ENCODE results near the gene OR52N1.

Gene OR52N1

DNA sequence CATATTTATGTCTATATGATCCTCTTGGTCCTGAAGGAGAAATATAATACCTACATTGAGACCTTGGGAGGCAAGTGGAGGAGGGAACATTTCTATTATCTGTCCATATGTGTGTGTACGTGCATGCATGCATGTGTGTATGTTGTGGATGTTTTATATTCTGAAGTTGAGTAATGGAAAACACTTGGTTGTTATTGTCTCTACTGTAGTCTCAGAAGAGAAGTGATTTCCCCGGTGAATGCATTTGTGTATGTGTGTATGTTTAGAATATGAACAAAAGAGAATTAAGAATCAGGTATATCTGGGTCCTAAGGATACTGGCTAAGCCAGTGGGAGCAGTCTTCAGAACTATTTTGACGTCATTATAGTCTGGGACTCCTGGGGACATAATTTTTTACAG is at the start of gene OR52N1:
Gene OR52N1, minus strand, starts transcription at position 101 of the 400 bp plus-strand sequence. CDS start 2,449 bp downstream, outside the sequence.
- no peak for DNase-seq

DNA sequence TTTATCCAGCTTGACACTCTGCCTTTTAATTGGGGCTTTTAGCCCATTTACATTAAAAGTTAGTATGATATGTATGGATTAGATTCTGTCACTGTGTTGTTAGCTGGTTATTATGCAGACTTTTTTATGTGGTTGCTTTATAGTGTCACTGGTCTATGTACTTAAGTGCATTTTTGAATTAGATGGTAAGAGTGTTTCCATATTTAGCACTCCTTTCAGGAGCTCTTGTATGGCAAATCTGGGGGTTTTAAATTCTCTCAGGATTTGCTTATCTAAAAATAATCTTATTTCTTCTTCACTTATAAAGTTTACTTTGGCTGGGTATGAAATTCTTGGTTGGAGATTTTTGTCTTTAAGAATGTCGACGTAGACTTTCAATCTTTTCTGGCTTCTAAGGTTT is 46.6 kb upstream of the OR52N1 start:
- no peak for DNase-seq

DNA sequence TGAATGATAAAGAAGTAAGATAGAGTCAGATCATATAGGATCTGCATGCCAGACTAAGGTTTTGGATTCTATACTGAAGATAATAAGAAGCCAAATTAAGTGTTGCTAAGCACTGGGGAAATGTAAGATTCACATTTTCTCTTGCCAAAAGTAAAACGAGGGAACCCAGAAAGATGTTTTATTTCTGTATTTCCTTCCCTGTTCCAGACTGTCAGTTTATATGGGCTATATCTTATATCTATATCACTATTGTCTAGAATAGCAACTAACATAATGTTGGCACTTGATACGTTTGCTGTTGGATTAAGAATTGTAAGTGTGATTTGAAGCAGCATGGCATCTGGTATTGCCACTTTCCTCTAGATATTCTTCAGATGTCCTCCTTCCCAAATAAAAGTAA is 42.4 kb upstream of the OR52N1 start:
- no peak for DNase-seq

DNA sequence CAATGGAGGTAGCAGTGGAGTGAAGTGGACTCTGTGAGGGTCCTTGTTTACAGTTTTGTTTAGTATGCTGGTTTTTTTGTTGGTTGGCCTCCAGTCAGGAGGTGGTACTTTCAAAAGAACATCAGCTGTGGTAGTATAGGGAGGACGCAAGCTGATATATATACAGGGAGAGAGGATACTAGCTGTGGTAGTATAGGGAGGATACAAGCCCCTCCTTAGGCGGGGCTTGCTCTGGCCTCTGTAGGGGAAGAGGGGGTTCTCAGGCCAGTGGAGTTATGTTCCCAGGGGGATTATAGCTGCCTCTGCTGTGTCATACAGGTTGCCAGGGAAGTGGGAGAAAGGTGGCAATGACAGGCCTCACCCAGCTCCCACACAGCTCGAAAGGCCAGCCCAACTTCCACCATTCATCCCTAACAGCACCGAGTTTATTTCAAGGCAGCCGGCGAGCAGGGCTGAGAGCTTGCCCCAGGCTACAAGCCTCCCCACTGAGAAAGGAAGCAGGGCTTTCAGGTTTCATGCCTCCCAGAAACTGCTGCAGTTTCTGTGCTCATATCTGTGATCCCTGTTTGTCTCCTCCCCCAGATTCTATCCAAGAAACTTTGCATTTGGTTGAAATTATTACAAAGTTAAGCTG is 40.2 kb upstream of the OR52N1 start:
- no peak for DNase-seq

DNA sequence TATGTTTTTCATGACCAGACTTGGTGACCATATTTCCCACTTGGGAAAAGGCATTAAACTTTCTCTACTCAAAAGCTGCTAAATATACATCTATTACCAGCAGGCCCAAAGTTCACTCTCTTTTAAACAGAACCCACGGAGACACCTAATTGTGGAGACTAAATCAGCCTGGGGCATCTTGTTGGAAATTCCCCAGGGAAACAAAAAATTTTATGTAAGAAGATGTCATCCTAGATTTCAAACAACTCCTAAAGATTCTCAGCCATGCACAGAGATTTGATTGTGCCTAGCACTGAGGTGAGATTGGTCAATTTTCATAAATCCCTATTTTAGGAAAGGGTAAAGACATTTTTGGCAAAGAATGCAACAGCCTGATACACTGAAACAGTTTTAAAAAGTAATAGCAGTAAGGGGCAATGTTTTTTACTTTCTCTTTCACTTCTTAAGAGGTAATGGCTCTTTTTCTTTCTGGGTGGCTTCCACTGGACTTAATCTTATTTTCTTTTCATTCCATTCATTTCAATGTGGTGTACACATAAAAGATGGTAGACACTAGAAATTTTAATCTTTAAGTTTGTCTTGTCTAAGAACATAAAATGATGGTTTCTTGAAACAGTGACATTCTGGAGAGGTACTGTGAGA is 27.3 kb upstream of the OR52N1 start:
- DNase-seq, result no peak

DNA sequence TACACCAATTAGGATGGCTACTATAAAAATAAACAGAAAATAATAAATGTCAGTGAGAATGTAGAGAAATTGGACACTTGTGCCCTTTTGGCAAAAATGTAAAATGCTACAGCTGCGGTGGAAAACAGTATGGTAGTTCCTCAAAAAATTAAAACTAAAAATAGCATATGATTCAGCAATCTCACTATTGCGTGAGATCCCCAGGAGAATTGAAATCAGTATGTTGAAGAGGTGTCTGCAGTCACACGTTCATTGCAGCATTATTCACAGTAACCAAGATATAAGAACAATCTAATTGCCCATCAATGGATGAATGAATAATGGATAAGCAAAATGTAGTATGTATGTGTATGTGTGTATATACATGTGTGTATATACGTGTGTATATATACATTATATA is 24.5 kb upstream of the OR52N1 start:
- DNase-seq, result no peak

DNA sequence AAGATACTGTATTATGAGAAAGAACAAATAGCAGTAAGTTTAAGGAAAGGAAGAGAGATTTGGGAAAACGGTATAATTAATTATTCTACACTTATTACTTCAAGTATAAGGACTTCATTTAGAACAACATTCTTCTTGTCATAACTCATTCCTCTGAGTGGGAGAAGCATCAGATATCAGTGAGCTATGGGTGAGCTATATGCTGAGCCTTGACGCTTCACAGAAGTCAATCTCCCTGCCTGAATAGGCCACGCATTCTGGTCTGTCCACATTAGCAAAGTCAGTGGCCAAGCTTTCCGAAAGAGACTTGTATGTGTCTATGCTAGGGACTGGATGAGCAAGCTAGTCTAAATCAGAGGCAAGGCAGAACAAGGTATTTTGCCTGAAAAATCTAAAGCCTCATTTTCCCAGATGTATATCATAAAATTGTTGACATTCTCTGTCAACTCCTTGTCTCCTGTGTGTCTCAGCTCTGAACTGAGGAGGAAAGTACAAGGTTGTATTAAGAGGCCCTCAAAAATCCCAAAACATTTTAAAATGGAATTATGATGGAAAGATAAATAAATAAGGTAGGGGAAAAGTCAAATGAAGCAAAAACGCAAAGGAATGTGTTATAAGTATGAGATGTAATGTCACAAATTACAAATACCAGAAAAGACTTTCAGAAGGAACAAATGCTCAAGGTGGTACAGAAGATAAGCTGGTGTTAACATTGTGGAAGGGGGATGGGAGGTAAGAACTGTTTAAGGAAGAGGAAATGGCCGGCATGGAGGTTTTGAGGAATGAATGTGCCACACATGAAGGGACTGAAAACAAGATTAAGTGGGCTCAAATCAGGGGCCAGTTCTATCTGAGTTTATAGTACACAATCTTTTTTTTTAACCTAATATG is 19.1 kb upstream of the OR52N1 start:
- DNase-seq, result no peak

DNA sequence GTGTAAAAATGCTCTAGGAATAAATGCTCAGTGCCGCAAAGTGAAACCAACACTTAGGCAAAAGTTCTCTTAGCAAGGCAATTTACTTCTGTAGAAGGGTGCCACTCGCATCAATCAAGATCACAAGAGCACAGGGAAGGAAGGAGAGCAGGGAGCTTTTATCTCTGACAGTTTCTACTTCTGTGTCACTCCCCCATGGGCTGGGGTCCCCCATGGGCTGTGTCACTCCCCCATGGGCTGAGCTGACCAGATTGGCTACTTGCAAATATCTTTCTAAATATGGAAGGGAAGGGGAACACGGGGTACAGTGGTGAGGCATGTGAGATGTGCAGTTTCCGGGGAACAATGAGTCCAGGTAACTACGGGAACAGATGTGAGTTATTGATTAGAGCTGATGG is 18.1 kb upstream of the OR52N1 start:
- DNase-seq, result no peak

DNA sequence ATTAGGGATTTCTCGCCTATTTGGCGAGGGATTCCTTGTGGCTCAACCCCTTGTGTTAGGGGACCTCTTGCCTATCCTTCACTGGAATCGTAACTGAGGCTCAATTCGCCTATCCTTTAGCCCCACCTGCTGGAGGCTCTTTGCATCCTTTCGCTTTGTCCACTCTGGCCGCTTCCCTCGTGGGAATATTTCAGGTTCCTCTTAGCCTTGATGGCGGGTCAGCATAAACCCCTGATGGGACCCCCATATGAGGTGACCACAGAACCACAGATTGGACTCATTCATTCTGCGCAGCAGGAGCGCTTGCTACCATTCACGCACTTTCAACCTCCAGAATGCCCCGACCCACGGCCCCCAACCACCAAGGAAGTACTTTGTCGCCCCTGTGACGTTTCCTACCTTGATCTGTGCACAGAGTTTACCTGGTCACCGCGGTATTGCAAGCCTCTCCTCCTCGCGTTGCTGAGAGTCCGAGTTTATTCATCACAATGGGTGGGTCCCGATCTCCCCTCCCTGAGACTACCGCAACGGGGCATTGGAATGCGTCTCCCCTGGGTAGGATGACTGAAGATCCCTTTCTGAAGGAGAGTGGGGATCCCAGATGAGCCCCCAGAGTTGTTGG is 17.5 kb upstream of the OR52N1 start, which contains the start of gene OR52N2:
Gene OR52N2, plus strand, starts transcription at position 425 of the 622 bp plus-strand sequence. CDS start 11,412 bp downstream, outside the sequence.
- DNase-seq, result peak; percentile 49

DNA sequence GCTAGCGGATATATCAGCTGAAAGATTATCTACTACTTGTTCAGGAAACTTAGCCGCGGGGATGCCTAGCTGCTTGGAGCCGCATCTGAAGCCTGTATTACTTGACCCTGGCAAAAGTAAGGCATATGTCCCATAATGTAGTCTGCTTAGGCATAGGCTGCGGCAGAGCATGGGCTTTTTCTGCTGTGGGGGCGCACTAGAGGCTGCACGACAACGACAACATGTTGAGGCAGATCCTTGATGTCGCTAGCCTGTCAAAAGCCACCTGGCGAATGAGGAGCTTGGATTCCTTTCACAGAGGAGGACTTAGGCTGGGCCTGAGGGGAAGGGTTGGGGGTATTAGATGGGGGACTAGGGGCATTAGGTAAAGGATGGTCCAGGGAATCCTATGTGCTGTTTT is 16.5 kb upstream of the OR52N1 start:
- DNase-seq, result no peak

DNA sequence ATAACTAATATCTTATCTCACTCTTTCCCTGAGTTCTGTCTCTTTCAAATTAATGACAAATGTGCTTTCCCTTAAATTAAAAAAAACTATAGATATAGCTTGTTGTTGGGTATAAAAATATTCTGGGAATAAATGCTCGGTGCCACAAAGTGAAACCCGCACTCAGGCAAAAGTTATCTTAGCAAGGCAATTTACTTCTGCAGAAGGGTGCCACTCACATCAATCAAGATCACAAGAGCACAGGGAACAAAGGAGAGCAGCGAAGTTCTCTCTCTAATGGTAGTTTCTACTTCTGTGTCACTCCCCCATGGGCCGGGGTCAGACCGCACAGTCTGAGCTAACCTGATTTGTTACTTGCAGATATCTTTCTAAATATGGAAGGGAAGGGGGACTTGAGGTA is 12.9 kb upstream of the OR52N1 start:
- no peak for DNase-seq

DNA sequence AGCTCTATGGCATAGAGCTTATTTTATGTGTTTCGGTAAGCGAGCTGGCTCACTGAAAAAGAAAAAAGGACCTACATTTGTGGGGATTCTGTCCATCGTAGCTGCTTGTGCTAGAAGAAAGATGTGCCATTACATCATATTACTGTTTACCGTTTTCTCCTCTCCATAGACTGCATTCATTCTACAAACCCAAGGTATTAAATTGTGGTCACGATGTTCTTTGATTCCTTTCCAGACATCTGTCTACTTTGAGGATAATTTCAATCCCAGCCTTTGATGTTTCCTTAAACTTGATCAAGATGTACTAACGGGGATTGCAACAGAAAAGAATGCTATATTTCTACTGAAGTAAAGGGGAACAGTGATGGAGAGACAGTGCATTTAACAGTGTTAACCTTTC is 5.5 kb upstream of the OR52N1 start:
- DNase-seq, result no peak

DNA sequence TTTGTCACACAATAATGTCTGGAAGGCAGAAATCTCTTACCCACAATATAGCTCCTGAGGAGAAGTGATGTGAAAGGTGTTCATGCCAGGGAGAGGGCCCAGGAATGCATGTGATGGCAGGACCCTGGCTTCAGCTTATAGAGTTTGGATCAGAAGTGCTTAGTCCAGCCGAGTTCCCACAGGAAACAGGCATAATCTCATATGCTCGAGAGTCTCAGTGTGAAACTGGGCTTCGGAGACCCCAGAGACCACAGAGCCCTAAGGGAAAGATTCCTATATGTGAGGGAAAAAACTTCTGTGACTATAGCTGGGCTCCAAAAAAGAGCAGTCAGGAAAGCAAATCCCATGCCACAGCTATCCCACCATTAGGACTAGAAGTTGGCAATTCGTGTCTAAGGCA is 7.8 kb downstream of the OR52N1 start, which contains the start of gene OR52N5:
Gene OR52N5, minus strand, starts transcription at position 101 of the 400 bp plus-strand sequence. CDS start 4,721 bp downstream, outside the sequence.
- no peak for DNase-seq

DNA sequence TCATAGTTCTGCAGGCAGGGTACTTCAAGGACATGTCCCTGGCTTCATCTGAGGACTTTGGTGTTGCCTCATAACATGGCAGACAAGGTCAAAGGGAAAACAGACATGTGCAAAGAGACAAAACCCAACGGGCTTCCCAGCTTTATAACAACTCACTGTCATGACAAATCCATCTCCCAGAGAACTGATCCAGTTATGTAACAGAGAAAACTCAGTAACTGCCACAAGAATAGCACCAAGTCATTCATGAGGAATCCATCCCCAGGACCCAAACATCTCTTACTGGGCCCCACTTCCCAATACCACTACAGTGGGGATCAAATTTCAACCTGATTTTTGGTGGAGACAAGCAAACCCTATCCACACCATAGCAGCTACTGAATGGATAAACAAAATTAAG is 24.0 kb downstream of the OR52N1 start:
- no peak for DNase-seq

DNA sequence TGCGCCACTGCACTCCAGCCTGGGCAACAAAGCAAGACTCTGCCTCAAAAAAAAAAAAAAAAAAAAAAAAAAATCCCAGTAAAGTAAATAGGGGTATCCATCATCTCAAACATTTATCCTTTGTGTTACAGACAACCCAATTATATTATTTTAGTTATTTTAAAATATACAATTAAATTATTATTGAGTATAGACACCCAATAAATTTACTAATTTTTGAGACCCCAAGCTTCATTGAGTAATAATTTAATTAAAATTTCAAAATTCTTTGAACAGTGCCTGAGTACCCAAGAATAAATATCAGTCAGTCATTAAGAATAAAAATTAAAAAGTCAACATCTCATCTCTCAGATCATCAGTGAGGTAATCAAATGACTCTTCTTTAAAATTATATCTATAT is 37.1 kb downstream of the OR52N1 start, which contains the start of gene OR52N4:
Gene OR52N4, plus strand, starts transcription at position 301 of the 400 bp plus-strand sequence. CDS start 498 bp downstream, outside the sequence.
- no peak for DNase-seq

DNA sequence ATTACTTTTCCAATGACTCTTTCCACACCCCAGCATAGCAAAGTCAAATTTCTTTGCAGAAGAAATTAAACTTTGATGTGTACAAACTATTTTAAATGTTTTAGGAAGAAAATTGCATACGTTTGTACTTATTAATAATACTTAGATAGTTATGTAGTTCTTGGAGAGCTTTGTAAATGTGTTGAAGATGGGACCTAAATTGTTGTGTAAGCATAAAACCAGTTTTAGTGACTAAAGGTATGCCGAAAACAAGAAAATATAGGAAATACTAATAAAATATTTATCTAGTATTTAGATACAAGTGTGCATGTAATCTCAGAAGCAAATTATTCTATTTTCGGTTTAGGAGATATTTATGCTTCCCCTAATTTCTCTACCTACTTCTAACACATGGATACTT is 41.2 kb downstream of the OR52N1 start:
- DNase-seq, result no peak

DNA sequence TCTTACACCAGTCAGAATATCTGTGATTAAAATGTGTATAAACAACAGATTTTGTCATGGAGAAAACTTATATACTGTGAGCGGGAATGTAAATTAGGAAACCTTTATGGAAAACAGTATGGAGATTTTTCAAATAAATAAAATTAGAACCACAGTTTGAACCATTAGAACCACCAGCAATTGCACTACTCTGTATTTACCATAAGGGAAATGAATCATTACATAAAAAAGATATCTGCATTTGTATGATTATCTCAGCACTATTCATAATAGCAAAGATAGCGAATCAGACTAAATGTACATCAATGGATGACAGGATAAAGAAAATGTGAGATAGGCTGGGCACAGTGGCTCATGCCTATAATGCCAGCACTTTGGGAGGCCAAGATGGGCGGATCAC is 44.5 kb downstream of the OR52N1 start:
- DNase-seq, result no peak

DNA sequence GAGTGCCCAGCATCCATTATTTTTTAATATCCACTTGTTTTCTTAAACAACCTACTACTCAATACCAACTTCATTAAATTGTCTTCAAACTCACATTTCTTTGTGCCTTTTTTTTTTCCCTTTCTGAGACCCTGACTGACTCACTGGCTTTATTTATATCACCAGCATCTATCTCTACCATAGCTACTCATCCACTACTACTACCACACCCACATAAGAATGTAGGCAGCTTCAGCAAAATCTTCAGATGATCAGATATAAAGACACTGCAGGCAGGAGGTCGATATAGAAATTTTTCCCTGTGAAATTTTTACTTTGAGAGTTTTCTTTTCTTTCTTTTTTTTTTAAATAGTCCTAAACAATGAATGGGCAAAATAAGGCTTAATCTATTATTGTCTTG is 52.6 kb downstream of the OR52N1 start:
- no peak for DNase-seq

DNA sequence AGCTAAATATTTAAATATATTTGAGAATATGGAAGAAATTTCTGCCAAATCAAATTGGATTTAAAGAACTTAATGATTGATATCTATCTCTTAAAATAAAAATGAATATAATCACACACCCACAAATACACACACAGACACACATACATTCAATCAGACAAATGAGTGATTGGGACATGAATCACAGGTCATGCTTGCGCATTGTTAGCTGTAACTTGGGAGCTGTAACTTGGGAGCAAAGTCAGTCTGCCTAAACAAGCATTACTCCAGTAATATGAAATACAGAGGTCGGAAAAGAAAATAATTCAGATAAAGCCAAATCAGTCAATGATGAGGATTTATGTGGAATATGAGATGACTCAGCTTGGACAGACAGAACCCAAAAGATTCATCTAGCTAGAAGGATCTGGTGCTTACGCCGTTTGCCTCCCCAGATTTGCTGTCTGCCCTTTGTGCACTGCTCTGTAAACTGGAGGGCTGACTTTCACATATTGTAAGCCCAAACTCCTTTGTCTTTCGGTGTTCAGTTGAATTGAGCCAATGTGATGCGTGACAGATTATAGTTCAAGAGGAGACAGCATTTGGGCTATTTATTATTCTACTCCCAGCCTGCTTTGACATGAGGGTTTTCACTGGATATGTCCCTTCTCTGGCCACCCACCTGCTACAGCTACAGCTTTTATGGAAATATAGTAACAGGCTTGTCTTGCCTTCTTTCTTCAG is 53.2 kb downstream of the OR52N1 start:
- DNase-seq, result no peak

DNA sequence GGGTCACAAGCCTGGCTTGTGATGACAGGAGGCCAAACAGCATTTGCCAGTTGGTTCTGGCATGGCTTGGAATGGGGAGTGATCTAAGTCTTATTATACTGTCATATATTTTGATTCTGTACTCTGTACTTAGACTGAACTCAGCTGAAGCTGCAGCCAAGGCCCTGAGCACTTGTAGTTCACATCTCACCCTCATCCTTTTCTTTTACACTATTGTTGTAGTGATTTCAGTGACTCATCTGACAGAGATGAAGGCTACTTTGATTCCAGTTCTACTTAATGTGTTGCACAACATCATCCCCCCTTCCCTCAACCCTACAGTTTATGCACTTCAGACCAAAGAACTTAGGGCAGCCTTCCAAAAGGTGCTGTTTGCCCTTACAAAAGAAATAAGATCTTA is 54.0 kb downstream of the OR52N1 start:
- DNase-seq, result no peak

Measured in NCI-H1092 (cell line).